SK-N-SH treated with all-trans-retinoic acid at 6 μM for 48 hours (cell line): ENCODE measurements around the gene TNRC6A.

Experiments
- BACH2 ChIP-seq: fragments of 250-450 bp; sonication (Bioruptor Pico); IDR thresholded peaks from 2 replicates; pipeline ENCODE4 v1.9.0; 2021; ENCODE audit warnings: mild to moderate bottlenecking, borderline replicate concordance
- GLIS3 ChIP-seq: fragments of 250-450 bp; sonication (Bioruptor Pico); IDR thresholded peaks from 2 replicates; pipeline ENCODE4 v1.5.0; 2020; ENCODE audit warnings: mild to moderate bottlenecking, moderate library complexity
- OSR1 ChIP-seq: fragments of 250-450 bp; sonication (Bioruptor Pico); IDR thresholded peaks from 2 replicates; pipeline ENCODE4 v1.8.0; 2022; ENCODE audit warnings: moderate library complexity, mild to moderate bottlenecking, inconsistent platforms
- PPARA ChIP-seq: fragments of 250-450 bp; sonication (Bioruptor Pico); IDR thresholded peaks from 2 replicates; pipeline ENCODE4 v1.5.0; 2020; ENCODE audit warnings: mild to moderate bottlenecking, borderline replicate concordance
- RARB ChIP-seq: fragments of 250-450 bp; sonication (Bioruptor Pico); IDR thresholded peaks from 2 replicates; pipeline ENCODE4 v1.8.0; 2021; ENCODE audit warnings: mild to moderate bottlenecking, moderate library complexity
- SNAI2 ChIP-seq: fragments of 250-450 bp; sonication (Bioruptor Pico); IDR thresholded peaks from 2 replicates; pipeline ENCODE4 v1.5.0; 2020; ENCODE audit warnings: mild to moderate bottlenecking, moderate library complexity
- TOX ChIP-seq: fragments of 250-450 bp; sonication (Bioruptor Pico); IDR thresholded peaks from 2 replicates; pipeline ENCODE4 v1.8.0; 2021; ENCODE audit warnings: mild to moderate bottlenecking, moderate library complexity, borderline replicate concordance
- ZC3H10 ChIP-seq: fragments of 250-450 bp; sonication (Bioruptor Pico); IDR thresholded peaks from 2 replicates; pipeline ENCODE4 v1.5.1; 2021; ENCODE audit warnings: mild to moderate bottlenecking, moderate library complexity
- ZFP3 ChIP-seq: fragments of 250-450 bp; sonication (Bioruptor Pico); IDR thresholded peaks from 2 replicates; pipeline ENCODE4 v1.5.0; 2020; ENCODE audit warnings: mild to moderate bottlenecking, moderate library complexity
- ZFP30 ChIP-seq: fragments of 450-650 bp; formaldehyde crosslinking; IDR thresholded peaks from 2 replicates; pipeline ENCODE4 v1.5.0; 2022; ENCODE audit warnings: mild to moderate bottlenecking, moderate library complexity
- ZNF565 ChIP-seq: fragments of 450-650 bp; formaldehyde crosslinking; conservative IDR thresholded peaks from 2 replicates; pipeline ENCODE4 v1.5.0; 2020; ENCODE audit warnings: low read depth, mild to moderate bottlenecking, moderate library complexity
- ZNF70 ChIP-seq: fragments of 450-650 bp; formaldehyde crosslinking; IDR thresholded peaks from 2 replicates; pipeline ENCODE4 v1.5.0; 2020; ENCODE audit warnings: mild to moderate bottlenecking, moderate library complexity
- TF ChIP-seq, protein P1 (sequence below): fragments of 250-450 bp; sonication (Bioruptor Pico); IDR thresholded peaks from 2 replicates; pipeline ENCODE4 v1.5.1; 2020; ENCODE audit warnings: low read depth, mild to moderate bottlenecking, moderate library complexity
- TF ChIP-seq, protein P2 (sequence below): fragments of 250-450 bp; sonication (Bioruptor Pico); IDR thresholded peaks from 2 replicates; pipeline ENCODE4 v1.8.0; 2020; ENCODE audit warnings: mild to moderate bottlenecking, moderate library complexity, borderline replicate concordance

- TF ChIP-seq, protein P1, sequence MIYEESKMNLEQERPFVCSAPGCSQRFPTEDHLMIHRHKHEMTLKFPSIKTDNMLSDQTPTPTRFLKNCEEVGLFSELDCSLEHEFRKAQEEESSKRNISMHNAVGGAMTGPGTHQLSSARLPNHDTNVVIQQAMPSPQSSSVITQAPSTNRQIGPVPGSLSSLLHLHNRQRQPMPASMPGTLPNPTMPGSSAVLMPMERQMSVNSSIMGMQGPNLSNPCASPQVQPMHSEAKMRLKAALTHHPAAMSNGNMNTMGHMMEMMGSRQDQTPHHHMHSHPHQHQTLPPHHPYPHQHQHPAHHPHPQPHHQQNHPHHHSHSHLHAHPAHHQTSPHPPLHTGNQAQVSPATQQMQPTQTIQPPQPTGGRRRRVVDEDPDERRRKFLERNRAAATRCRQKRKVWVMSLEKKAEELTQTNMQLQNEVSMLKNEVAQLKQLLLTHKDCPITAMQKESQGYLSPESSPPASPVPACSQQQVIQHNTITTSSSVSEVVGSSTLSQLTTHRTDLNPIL = no peak
- TF ChIP-seq RARB (CRISPR knock-in tag) (no peak), ZC3H10 (CRISPR knock-in tag) (no peak), OSR1 (CRISPR knock-in tag) (no peak), ZNF565 (no peak), ZFP3 (CRISPR knock-in tag) (no peak), ZFP30 (CRISPR knock-in tag) (no peak), GLIS3 (CRISPR knock-in tag) (no peak), SNAI2 (CRISPR knock-in tag) (no peak), ZNF70 (CRISPR knock-in tag) (no peak), TOX (CRISPR knock-in tag) (no peak), PPARA (no peak), BACH2 (CRISPR knock-in tag) (no peak)
- TF ChIP-seq, protein P2, sequence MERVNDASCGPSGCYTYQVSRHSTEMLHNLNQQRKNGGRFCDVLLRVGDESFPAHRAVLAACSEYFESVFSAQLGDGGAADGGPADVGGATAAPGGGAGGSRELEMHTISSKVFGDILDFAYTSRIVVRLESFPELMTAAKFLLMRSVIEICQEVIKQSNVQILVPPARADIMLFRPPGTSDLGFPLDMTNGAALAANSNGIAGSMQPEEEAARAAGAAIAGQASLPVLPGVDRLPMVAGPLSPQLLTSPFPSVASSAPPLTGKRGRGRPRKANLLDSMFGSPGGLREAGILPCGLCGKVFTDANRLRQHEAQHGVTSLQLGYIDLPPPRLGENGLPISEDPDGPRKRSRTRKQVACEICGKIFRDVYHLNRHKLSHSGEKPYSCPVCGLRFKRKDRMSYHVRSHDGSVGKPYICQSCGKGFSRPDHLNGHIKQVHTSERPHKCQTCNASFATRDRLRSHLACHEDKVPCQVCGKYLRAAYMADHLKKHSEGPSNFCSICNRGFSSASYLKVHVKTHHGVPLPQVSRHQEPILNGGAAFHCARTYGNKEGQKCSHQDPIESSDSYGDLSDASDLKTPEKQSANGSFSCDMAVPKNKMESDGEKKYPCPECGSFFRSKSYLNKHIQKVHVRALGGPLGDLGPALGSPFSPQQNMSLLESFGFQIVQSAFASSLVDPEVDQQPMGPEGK = no peak
These were observed 25.1 kb downstream of the TNRC6A start for GRCh38 chr16:24754543-24754942.
